Activated naive CD8-positive, alpha-beta T cell treated with anti-CD3 and anti-CD28 coated beads, Interleukin-2, amount 50 U/mL, for 24 hours (primary cell): ENCODE results near the gene NECTIN4.

Experiments used
- ATAC-seq: fragments of 150-1000 bp; cut with Tn5 transposase; one replicate; pipeline ENCODE4 v1.10.0; 2021
- DNase-seq: peaks from one replicate; pipeline ENCODE4 v3.0.0; 2021
- H3K27ac Mint-ChIP-seq: one replicate; pipeline ENCODE4 v1.8.0; 2021; ENCODE audit warnings: mild to moderate bottlenecking, mixed read lengths
- H3K27me3 Mint-ChIP-seq: one replicate; pipeline ENCODE4 v1.8.0; 2021; ENCODE audit warnings: mixed read lengths
- H3K36me3 Mint-ChIP-seq: one replicate; pipeline ENCODE4 v1.8.0; 2021; ENCODE audit warnings: low read depth, mixed read lengths
- H3K4me1 Mint-ChIP-seq: one replicate; pipeline ENCODE4 v1.8.0; 2021; ENCODE audit warnings: mixed read lengths
- H3K4me3 Mint-ChIP-seq: one replicate; pipeline ENCODE4 v1.8.0; 2021; ENCODE audit warnings: mild to moderate bottlenecking, moderate library complexity, mixed read lengths
- H3K9me3 Mint-ChIP-seq: one replicate; pipeline ENCODE4 v1.8.0; 2021; ENCODE audit warnings: mixed read lengths

The NECTIN4 gene

DNA sequence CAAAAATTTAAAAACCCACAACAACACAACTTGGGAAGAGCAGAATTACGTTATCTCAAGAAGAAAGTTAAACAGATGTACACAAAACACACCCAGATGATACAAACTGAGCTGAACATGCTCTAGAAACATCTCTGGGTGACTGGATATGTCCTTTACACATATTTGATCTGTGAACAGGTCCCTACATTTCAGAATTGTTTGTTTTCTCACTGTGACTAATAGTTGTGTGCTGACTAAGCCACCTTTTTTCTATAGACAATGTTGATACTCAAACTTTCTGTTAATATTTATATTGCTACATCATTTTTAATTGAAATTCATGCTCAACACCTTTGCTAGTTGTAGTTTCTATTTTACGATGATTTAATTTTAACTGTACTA, 67.4 kb downstream of the NECTIN4 start:
- ATAC-seq (no peak), DNase-seq (no peak)
- Mint-ChIP-seq H3K4me1 (peaks cover 44% of the 10 kb centered on the region), H3K27me3 (no peaks in the 10 kb centered on the region), H3K27ac (no peak overlapping the region), H3K9me3 (peaks cover 3% of the 10 kb centered on the region), H3K4me3 (peak overlapping the region; percentile 87), H3K36me3 (peaks cover 9% of the 10 kb centered on the region)

DNA sequence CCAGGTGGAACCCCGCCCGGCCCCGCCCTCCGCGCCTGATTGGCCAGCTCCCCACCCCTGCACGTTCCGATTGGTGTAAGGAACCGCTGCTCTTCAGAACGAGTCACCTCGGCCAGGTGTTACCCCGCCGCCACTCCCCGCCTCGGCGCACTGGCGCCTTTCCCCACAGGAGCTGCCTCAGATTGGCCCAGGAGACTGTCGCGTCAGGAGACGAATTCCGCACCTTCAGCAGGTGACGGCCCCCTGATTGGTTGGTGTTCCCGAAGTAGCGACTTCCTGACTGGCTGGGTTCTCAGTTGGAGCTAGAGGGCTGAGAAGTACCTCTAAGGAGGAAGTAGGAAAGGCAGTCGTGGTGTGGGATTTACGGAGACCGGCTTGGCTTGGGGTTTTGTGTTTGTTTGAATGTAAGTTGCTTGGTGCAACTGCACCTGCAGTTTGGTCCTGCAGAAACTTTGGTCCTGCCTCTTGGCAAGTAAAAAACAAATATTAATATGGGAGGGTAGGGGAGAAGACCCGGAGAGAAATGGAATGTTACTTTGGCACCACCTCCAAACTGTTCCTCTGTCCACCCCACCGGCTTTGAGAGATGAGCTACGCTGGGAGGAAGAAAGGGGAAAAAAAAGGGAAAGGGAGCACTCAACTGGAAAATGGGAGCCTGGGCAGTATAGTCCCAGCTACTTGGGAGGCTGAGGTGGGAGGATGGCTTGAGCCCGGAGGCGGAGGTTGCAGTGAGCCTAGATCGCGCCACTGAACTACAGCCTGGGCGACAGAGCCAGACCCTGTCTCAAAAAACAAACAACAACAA, 68.0 kb downstream of the NECTIN4 start:
- H3K4me1 Mint-ChIP-seq, result peaks cover 42% of the 10 kb centered on the region
- DNase-seq, result peak; percentile 86

More for the DNA sequence above, 68.0 kb downstream of the NECTIN4 start:
- Mint-ChIP-seq H3K27ac (peak overlapping the region; percentile 82), H3K27me3 (no peaks in the 10 kb centered on the region), H3K9me3 (no peaks in the 10 kb centered on the region), H3K36me3 (peaks cover 6% of the 10 kb centered on the region), H3K4me3 (peak overlapping the region; percentile 87)
- ATAC-seq, result peak; percentile 94
